HepG2 (cell line): ENCODE data around the gene HCFC1R1. TPM values are rescaled to one million over a fixed set of nuclear protein-coding genes. Genes with fewer than 3 reads are reported as not detected.

Experiments
- ARHGAP35 ChIP-seq: sonication (generic); formaldehyde crosslinking; IDR thresholded peaks from 2 replicates; pipeline ENCODE4 v1.9.0; 2022; ENCODE audit warnings: mild to moderate bottlenecking, inconsistent platforms, moderate library complexity, missing genetic modification reagents, borderline replicate concordance
- BRD4 ChIP-seq: sonication (generic); formaldehyde crosslinking; IDR thresholded peaks from 2 replicates; pipeline ENCODE4 v1.4.0; 2020; ENCODE audit warnings: missing genetic modification reagents
- CHCHD3 ChIP-seq: sonication (generic); formaldehyde crosslinking; IDR thresholded peaks from 2 replicates; pipeline ENCODE4 v1.8.0; 2022; ENCODE audit warnings: mild to moderate bottlenecking, missing genetic modification reagents, moderate library complexity
- CREM ChIP-seq, 2 experiments: sonication (generic) in 1 of 2; formaldehyde crosslinking in 1 of 2; IDR thresholded peaks; 2 replicates each; pipeline versions ENCODE4 v1.4.0 to v1.6.1; 2016 to 2020; ENCODE audit warnings: antibody characterized with exemption in 1 of 2, mild to moderate bottlenecking in 1 of 2, missing genetic modification reagents in 1 of 2
- HOMEZ ChIP-seq: IDR thresholded peaks from 2 replicates; pipeline ENCODE4 v1.6.1; 2016; ENCODE audit warnings: low read depth
- JDP2 ChIP-seq: sonication (generic); formaldehyde crosslinking; IDR thresholded peaks from 2 replicates; pipeline ENCODE4 v1.8.1; 2022; ENCODE audit warnings: missing genetic modification reagents, borderline replicate concordance
- KMT2A ChIP-seq: sonication (generic); formaldehyde crosslinking; IDR thresholded peaks from 2 replicates; pipeline ENCODE4 v1.4.0; 2020; ENCODE audit warnings: missing genetic modification reagents
- MYC ChIP-seq: sonication (generic); formaldehyde crosslinking; IDR thresholded peaks from 2 replicates; pipeline ENCODE4 v1.9.0; 2021; ENCODE audit warnings: missing genetic modification reagents, borderline replicate concordance
- NCOA2 ChIP-seq: sonication (generic); formaldehyde crosslinking; IDR thresholded peaks from 2 replicates; pipeline ENCODE4 v1.8.0; 2022; ENCODE audit warnings: inconsistent platforms
- NR2C2 ChIP-seq: sonication (generic); formaldehyde crosslinking; IDR thresholded peaks from 2 replicates; pipeline ENCODE4 v1.4.0; 2020; ENCODE audit warnings: missing genetic modification reagents, mild to moderate bottlenecking, moderate library complexity, borderline replicate concordance
- ONECUT2 ChIP-seq: sonication (generic); formaldehyde crosslinking; IDR thresholded peaks from 2 replicates; pipeline ENCODE4 v1.4.0; 2020; ENCODE audit warnings: missing genetic modification reagents
- PITX1 ChIP-seq: sonication (generic); formaldehyde crosslinking; IDR thresholded peaks from 2 replicates; pipeline ENCODE4 v1.5.1; 2020; ENCODE audit warnings: mild to moderate bottlenecking, missing genetic modification reagents
- PTBP1 ChIP-seq: fragments of 200-400 bp; formaldehyde crosslinking; IDR thresholded peaks from 2 replicates; pipeline ENCODE4 v1.6.1; 2018; ENCODE audit warnings: low read length, low read depth; ENCODE audit not compliant: poor library complexity, severe bottlenecking
- RFX5 ChIP-seq: IDR thresholded peaks from 2 replicates; pipeline ENCODE4 v1.6.1; 2011; ENCODE audit warnings: low read depth, low read length, improper control_type of control experiment
- STAG1 ChIP-seq: sonication (generic); formaldehyde crosslinking; IDR thresholded peaks from 2 replicates; pipeline ENCODE4 v1.4.0; 2020; ENCODE audit warnings: missing genetic modification reagents
- TBL1XR1 ChIP-seq: fragments of 150-350 bp; IDR thresholded peaks from 2 replicates; pipeline ENCODE4 v1.6.1; 2014; ENCODE audit warnings: borderline replicate concordance, low read length; ENCODE audit not compliant: partially characterized antibody
- U2AF1 ChIP-seq: fragments of 200-400 bp; formaldehyde crosslinking; optimal IDR thresholded peaks from 2 replicates; pipeline ENCODE3; 2017; ENCODE audit warnings: mild to moderate bottlenecking, low read depth, low read length
- ZBTB25 ChIP-seq: IDR thresholded peaks from 2 replicates; pipeline ENCODE4 v1.6.1; 2018; ENCODE audit warnings: missing genetic modification reagents
- ZFP1 ChIP-seq: IDR thresholded peaks from 2 replicates; pipeline ENCODE4 v1.6.1; 2016
- ZMAT5 ChIP-seq: sonication (generic); formaldehyde crosslinking; IDR thresholded peaks from 2 replicates; pipeline ENCODE4 v1.5.0; 2020; ENCODE audit warnings: mild to moderate bottlenecking, low read depth, missing genetic modification reagents, borderline replicate concordance
- ZNF264 ChIP-seq: sonication (generic); formaldehyde crosslinking; IDR thresholded peaks from 2 replicates; pipeline ENCODE4 v1.4.0; 2020; ENCODE audit warnings: missing genetic modification reagents
- ZNF282 ChIP-seq: fragments of 450-650 bp; IDR thresholded peaks from 2 replicates; pipeline ENCODE4 v1.6.1; 2018; ENCODE audit not compliant: partially characterized antibody
- ZNF552 ChIP-seq: sonication (generic); formaldehyde crosslinking; IDR thresholded peaks from 2 replicates; pipeline ENCODE4 v1.9.0; 2022; ENCODE audit warnings: missing genetic modification reagents, mild to moderate bottlenecking, borderline replicate concordance
- ZNF577 ChIP-seq: sonication (generic); formaldehyde crosslinking; IDR thresholded peaks from 2 replicates; pipeline ENCODE4 v1.4.0; 2020; ENCODE audit warnings: mild to moderate bottlenecking, low read depth, missing genetic modification reagents, borderline replicate concordance
- ZNF7 ChIP-seq: IDR thresholded peaks from 2 replicates; pipeline ENCODE4 v1.6.1; 2016; ENCODE audit warnings: missing biosample characterization, missing genetic modification reagents
- polyA plus RNA-seq, 8 experiments: library from polyadenylated mRNA; depleted of rRNA in 3 of 8; stranded (reverse) in 7 of 8; unstranded in 1 of 8; fragments of >200 nt; fragmentation: Illumina TruSeq in 4 of 8; extraction: Trizol in 4 of 8; gene quantifications; 2 replicates each; pipeline versions ENCODE4 v1.2.1 to v1.2.3, GENCODE V29; 2011 to 2016; ENCODE audit warnings: low read depth in 4 of 8, missing spikeins in 1 of 8, mixed read lengths in 1 of 8; ENCODE audit not compliant: insufficient read depth in 1 of 8
- total RNA-seq, 5 experiments: library from RNA; depleted of rRNA; stranded (reverse); fragments of >200 nt; fragmentation: Illumina TruSeq; extraction: Trizol; gene quantifications; 2 replicates each; pipeline ENCODE4 v1.2.3, GENCODE V29; 2016; ENCODE audit warnings: low read depth in 1 of 5
- TF ChIP-seq, protein P1 (sequence below): sonication (generic); formaldehyde crosslinking; IDR thresholded peaks from 2 replicates; pipeline ENCODE4 v1.4.0; 2020; ENCODE audit warnings: missing genetic modification reagents
- TF ChIP-seq, protein P2 (sequence below): sonication (generic); formaldehyde crosslinking; IDR thresholded peaks from 2 replicates; pipeline ENCODE4 v1.5.0; 2020; ENCODE audit warnings: missing genetic modification reagents, mild to moderate bottlenecking, borderline replicate concordance

Gene HCFC1R1
- total and polyA plus RNA-seq, 2 of the 13 experiments (the other 11 are each of a cell fraction or from before 2014, with no cell fraction given), result 13.8 to 16.1 TPM

- TF ChIP-seq STAG1 (peak; percentile 68), ZMAT5 (CRISPR knock-in tag) (no peak), TBL1XR1 (no peak), KMT2A (no peak), ZNF552 (CRISPR knock-in tag) (no peak), ZNF264 (CRISPR knock-in tag) (peak; percentile 38; the same call in 1 of the 2 replicates), ZNF7 (CRISPR knock-in tag) (no peak), ZFP1 (CRISPR knock-in tag) (no peak), PTBP1 (no peak), BRD4 (CRISPR knock-in tag) (0 out of 2 replicates have a peak, but pooled peaks have one; percentile 28), NR2C2 (CRISPR knock-in tag) (no peak), U2AF1 (no peak), ZNF282 (no peak), PITX1 (CRISPR knock-in tag) (no peak; the same call in 1 of the 2 replicates), ZNF577 (CRISPR knock-in tag) (no peak), ZBTB25 (CRISPR knock-in tag) (no peak), NCOA2 (CRISPR knock-in tag) (no peak), RFX5 (no peak), CHCHD3 (CRISPR knock-in tag) (no peak), HOMEZ (no peak), JDP2 (CRISPR knock-in tag) (no peak), MYC (CRISPR knock-in tag) (peak; percentile 55; the same call in 1 of the 2 replicates), ARHGAP35 (CRISPR knock-in tag) (no peak), ONECUT2 (CRISPR knock-in tag) (no peak), CREM (IDR thresholded peaks at IDR 0.05) (no peak), CREM (CRISPR knock-in tag; IDR thresholded peaks at IDR 0.05) (no peak)
- TF ChIP-seq, protein P1, sequence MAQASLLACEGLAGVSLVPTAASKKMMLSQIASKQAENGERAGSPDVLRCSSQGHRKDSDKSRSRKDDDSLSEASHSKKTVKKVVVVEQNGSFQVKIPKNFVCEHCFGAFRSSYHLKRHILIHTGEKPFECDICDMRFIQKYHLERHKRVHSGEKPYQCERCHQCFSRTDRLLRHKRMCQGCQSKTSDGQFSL, result no peak
- TF ChIP-seq, protein P2, sequence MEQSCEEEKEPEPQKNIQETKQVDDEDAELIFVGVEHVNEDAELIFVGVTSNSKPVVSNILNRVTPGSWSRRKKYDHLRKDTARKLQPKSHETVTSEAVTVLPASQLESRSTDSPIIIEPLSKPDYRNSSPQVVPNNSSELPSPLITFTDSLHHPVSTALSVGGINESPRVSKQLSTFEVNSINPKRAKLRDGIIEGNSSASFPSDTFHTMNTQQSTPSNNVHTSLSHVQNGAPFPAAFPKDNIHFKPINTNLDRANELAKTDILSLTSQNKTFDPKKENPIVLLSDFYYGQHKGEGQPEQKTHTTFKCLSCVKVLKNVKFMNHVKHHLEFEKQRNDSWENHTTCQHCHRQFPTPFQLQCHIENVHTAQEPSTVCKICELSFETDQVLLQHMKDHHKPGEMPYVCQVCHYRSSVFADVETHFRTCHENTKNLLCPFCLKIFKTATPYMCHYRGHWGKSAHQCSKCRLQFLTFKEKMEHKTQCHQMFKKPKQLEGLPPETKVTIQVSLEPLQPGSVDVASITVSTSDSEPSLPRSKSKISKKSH (CRISPR knock-in tag), result no peak
Measured at GRCh38 chr16:3027983-3028715, 4.4 kb upstream of the HCFC1R1 start (continued).
